ENCODE measurements around the gene UGT1A5. TPM values are rescaled to one million over a fixed set of nuclear protein-coding genes. Genes with fewer than 3 reads are reported as not detected.
"Not testable (repeated sequence)": the region's sequence is repeated elsewhere in the genome, so short reads cannot be mapped to it uniquely, and the experiment has no call there.

The UGT1A5 gene
- total RNA-seq, 1 donor from 2014 or later: not detected

DNA sequence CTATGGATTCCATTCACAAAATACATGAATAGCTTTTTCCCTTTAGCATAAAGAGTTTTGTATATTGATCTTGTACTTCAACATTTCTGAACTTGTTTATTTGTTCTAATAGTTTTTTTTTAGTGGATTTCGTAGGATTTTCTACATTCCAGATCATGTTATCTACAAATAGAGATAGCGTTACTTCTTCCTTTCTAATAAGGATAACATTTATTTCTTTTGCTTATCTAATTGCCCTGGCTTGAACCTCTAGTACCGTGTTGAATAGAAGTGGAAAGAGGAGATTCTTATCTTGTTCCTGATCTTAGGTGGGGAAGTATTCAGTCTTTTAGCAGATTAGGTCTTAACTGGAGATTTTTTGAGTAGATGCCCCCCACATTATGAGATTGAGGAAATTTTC is 10.5 kb upstream of the UGT1A5 start:
- Mint-ChIP-seq H3K27ac (no peak overlapping the region), H3K36me3 (ENCODE audit: low read depth) (peaks cover 1% of the 10 kb centered on the region), H3K27me3 (ENCODE audit: insufficient read depth) (peaks cover 5% of the 10 kb centered on the region), H3K4me3 (no peak overlapping the region), H3K9me3 (no peaks in the 10 kb centered on the region), H3K4me1 (ENCODE audit: low read depth) (no peaks in the 10 kb centered on the region)
- intact Hi-C loops (cut with micrococcal nuclease): no loop called here
- no peak for DNase-seq (ENCODE audit: low spot score)

GRCh38 chr2:233705911-233706506 is 6.7 kb upstream of the UGT1A5 start:
- Mint-ChIP-seq H3K27ac (no peak overlapping the region), H3K4me3 (no peak overlapping the region), H3K4me1 (ENCODE audit: low read depth) (no peaks in the 10 kb centered on the region), H3K9me3 (no peaks in the 10 kb centered on the region), H3K27me3 (ENCODE audit: insufficient read depth) (peaks cover 7% of the 10 kb centered on the region), H3K36me3 (ENCODE audit: low read depth) (no peaks in the 10 kb centered on the region)
- DNase-seq (ENCODE audit: low spot score): no peak
- intact Hi-C loops (cut with micrococcal nuclease): no loop called here

DNA sequence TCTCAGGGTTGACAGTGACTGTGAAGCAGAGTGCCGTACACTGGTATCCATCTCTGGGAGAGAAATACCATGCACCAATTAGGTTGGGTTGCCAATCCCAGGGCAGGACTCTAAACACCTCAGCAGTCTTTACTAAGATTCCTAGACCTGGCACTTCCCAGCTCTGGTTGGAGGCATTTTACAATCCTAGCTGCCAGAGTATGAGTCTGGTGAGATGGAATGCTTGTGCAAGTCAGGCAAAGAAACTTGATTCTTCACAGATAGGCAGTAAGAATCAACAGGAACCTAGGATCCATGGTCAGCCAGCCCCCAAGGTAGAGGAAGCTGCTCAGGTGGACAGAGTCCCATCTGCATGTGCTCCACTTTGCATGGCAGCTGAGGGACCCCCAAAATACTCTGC is 6.0 kb upstream of the UGT1A5 start:
- DNase-seq (ENCODE audit: low spot score): no peak
- no peaks in the 10 kb centered on the region for H3K4me1 Mint-ChIP-seq (ENCODE audit: low read depth)
- H3K27ac Mint-ChIP-seq: no peak overlapping the region
- H3K4me3 Mint-ChIP-seq: no peak overlapping the region
- no peaks in the 10 kb centered on the region for H3K36me3 Mint-ChIP-seq (ENCODE audit: low read depth)
- intact Hi-C loops (cut with micrococcal nuclease): no loop called here
- peaks cover 9% of the 10 kb centered on the region for H3K27me3 Mint-ChIP-seq (ENCODE audit: insufficient read depth)
- H3K9me3 Mint-ChIP-seq: no peaks in the 10 kb centered on the region

- H3K27ac Mint-ChIP-seq: no peak overlapping the region
- H3K27me3 Mint-ChIP-seq (ENCODE audit: insufficient read depth): peaks cover 9% of the 10 kb centered on the region
- no peak for DNase-seq (ENCODE audit: low spot score)
- no peak overlapping the region for H3K4me3 Mint-ChIP-seq
- no peaks in the 10 kb centered on the region for H3K9me3 Mint-ChIP-seq
- H3K36me3 Mint-ChIP-seq (ENCODE audit: low read depth): no peaks in the 10 kb centered on the region
- intact Hi-C loops (cut with micrococcal nuclease): no loop called here
- no peaks in the 10 kb centered on the region for H3K4me1 Mint-ChIP-seq (ENCODE audit: low read depth)
Observed at GRCh38 chr2:233707940-233708644, 4.6 kb upstream of the UGT1A5 start.

- Mint-ChIP-seq H3K9me3 (no peaks in the 10 kb centered on the region), H3K27ac (no peak overlapping the region), H3K4me3 (no peak overlapping the region), H3K36me3 (ENCODE audit: low read depth) (no peaks in the 10 kb centered on the region), H3K4me1 (ENCODE audit: low read depth) (no peaks in the 10 kb centered on the region), H3K27me3 (ENCODE audit: insufficient read depth) (peaks cover 12% of the 10 kb centered on the region)
- DNase-seq (ENCODE audit: low spot score): no peak
- intact Hi-C loops (cut with micrococcal nuclease): no loop called here
Observed at GRCh38 chr2:233708942-233709341, 3.8 kb upstream of the UGT1A5 start.

GRCh38 chr2:233711312-233712008 is 1.2 kb upstream of the UGT1A5 start:
- H3K9me3 Mint-ChIP-seq: no peaks in the 10 kb centered on the region
- H3K4me3 Mint-ChIP-seq: no peak overlapping the region
- no peak overlapping the region for H3K27ac Mint-ChIP-seq
- peaks cover 11% of the 10 kb centered on the region for H3K27me3 Mint-ChIP-seq (ENCODE audit: insufficient read depth)
- DNase-seq (ENCODE audit: low spot score): peak; percentile 40
- no peaks in the 10 kb centered on the region for H3K36me3 Mint-ChIP-seq (ENCODE audit: low read depth)
- intact Hi-C loops (cut with micrococcal nuclease): loop anchor here (2.0 to 5.0 kb wide), 2 partner anchors 307 to 1104 kb away; no protein-coding TSS in a partner anchor
- H3K4me1 Mint-ChIP-seq (ENCODE audit: low read depth): no peaks in the 10 kb centered on the region

DNA sequence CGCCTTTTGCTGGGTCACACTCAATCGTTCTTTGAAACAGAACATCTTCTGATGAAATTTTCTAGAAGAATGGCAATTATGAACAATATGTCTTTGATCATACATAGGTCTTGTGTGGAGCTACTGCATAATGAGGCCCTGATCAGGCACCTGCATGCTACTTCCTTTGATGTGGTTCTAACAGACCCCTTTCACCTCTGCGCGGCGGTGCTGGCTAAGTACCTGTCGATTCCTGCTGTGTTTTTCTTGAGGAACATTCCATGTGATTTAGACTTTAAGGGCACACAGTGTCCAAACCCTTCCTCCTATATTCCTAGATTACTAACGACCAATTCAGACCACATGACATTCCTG is 532 bp downstream of the UGT1A5 start:
- Mint-ChIP-seq H3K9me3 (no peaks in the 10 kb centered on the region), H3K27ac (no peak overlapping the region), H3K4me1 (ENCODE audit: low read depth) (no peaks in the 10 kb centered on the region), H3K4me3 (no peak overlapping the region), H3K36me3 (ENCODE audit: low read depth) (no peaks in the 10 kb centered on the region), H3K27me3 (ENCODE audit: insufficient read depth) (peaks cover 13% of the 10 kb centered on the region)
- no peak for DNase-seq (ENCODE audit: low spot score)
- intact Hi-C loops (cut with micrococcal nuclease): loop anchor here (5.0 kb wide), 1 partner anchor 1106 kb away; no protein-coding TSS in a partner anchor

- Mint-ChIP-seq H3K27me3 (ENCODE audit: insufficient read depth) (peaks cover 16% of the 10 kb centered on the region), H3K9me3 (no peaks in the 10 kb centered on the region), H3K27ac (no peak overlapping the region), H3K4me3 (no peak overlapping the region), H3K4me1 (ENCODE audit: low read depth) (no peaks in the 10 kb centered on the region), H3K36me3 (ENCODE audit: low read depth) (no peaks in the 10 kb centered on the region)
- DNase-seq (ENCODE audit: low spot score): no peak
- intact Hi-C loops (cut with micrococcal nuclease): loop anchor here (5.0 kb wide), 1 partner anchor 1107 kb away; no protein-coding TSS in a partner anchor
Observed at GRCh38 chr2:233714121-233714520, 1.4 kb downstream of the UGT1A5 start.

DNA sequence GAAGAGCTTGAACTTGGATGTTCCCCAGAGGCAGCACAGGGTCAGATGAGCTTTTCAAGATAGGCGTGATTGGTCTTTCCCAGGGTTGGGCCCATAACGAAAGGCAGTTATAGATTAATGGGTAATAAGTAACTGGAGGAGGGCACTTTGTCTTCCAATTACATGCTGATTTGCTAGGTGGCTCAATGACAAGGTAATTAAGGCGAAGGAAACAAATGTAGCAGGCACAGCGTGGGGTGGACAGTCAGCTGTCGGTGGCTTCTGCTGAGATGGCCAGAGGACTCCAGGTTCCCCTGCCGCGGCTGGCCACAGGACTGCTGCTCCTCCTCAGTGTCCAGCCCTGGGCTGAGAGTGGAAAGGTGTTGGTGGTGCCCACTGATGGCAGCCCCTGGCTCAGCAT is 5.8 kb downstream of the UGT1A5 start, which contains the start of gene UGT1A4:
UGT1A4 (plus strand) TSS at position 185 of the 400 bp plus-strand sequence; CDS start at position 270, 85 bp downstream.
- no peak within 1 kb of the TSS for H3K27ac Mint-ChIP-seq
- no peaks in the 10 kb centered on the region for H3K36me3 Mint-ChIP-seq (ENCODE audit: low read depth)
- no peak for DNase-seq (ENCODE audit: low spot score)
- no peaks in the 10 kb centered on the region for H3K4me1 Mint-ChIP-seq (ENCODE audit: low read depth)
- H3K4me3 Mint-ChIP-seq: no peak within 1 kb of the TSS
- H3K9me3 Mint-ChIP-seq: no peaks in the 10 kb centered on the region
- intact Hi-C loops (cut with micrococcal nuclease): no loop called here
- peaks cover 11% of the 10 kb centered on the region for H3K27me3 Mint-ChIP-seq (ENCODE audit: insufficient read depth)

GRCh38 chr2:233728723-233729301 is 16.1 kb downstream of the UGT1A5 start, which contains the start of gene UGT1A3:
UGT1A3 (plus strand) TSS chr2:233729042; CDS start chr2:233729127, 85 bp downstream.
- intact Hi-C loops (cut with micrococcal nuclease): no loop called here
- no peaks in the 10 kb centered on the region for H3K36me3 Mint-ChIP-seq (ENCODE audit: low read depth)
- H3K27me3 Mint-ChIP-seq (ENCODE audit: insufficient read depth): peaks cover 2% of the 10 kb centered on the region
- H3K4me1 Mint-ChIP-seq (ENCODE audit: low read depth): no peaks in the 10 kb centered on the region
- no peak within 1 kb of the TSS for H3K27ac Mint-ChIP-seq
- H3K9me3 Mint-ChIP-seq: no peaks in the 10 kb centered on the region
- H3K4me3 Mint-ChIP-seq: no peak within 1 kb of the TSS
- DNase-seq (ENCODE audit: low spot score): no peak

DNA sequence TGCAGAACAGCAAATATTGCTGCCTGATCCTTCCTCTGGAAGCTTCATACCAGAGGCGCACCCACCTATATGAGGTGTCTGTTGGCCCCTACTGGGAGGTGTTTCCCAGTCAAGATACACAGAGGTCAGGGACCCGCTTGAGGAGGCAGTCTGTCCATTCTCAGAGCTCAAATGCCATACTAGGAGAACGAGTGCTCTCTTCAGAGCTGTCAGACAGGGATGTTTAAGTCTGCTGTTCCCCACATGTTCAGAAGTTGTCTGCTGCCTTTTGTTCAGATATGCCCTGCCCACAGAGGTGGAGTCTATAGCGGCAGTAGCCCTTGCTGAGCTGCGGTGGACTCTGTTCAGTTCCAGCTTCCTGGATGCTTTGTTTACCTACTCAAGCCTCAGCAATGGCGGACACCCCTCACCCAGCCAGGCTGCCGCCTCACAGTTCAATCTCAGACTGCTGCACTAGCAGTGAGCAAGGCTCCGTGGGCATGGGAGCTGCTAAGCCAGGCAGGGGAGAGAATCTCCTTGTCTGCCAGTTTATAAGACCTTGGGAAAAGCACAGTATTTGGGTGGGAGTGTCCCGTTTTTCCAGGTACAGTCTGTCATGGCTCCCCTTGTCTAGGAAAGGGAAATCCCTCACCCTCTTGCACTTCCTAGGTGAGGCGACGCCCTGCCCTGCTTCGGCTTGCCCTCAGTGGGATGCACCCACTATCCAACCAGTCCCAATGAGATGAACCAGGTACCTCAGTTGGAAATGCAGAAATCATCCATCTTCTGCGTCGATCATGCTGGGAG is 24.4 kb downstream of the UGT1A5 start:
- H3K9me3 Mint-ChIP-seq; intact Hi-C loops (cut with micrococcal nuclease); DNase-seq (ENCODE audit: low spot score); H3K4me3 Mint-ChIP-seq; H3K27ac Mint-ChIP-seq; H3K27me3 Mint-ChIP-seq (ENCODE audit: insufficient read depth); H3K4me1 Mint-ChIP-seq (ENCODE audit: low read depth); H3K36me3 Mint-ChIP-seq (ENCODE audit: low read depth): not testable (repeated sequence)

GRCh38 chr2:233740870-233741269 is 28.2 kb downstream of the UGT1A5 start:
- DNase-seq (ENCODE audit: low spot score): no peak
- H3K4me1 Mint-ChIP-seq (ENCODE audit: low read depth): no peaks in the 10 kb centered on the region

More at GRCh38 chr2:233740870-233741269, 28.2 kb downstream of the UGT1A5 start:
- Mint-ChIP-seq H3K36me3 (ENCODE audit: low read depth) (no peaks in the 10 kb centered on the region), H3K9me3 (no peaks in the 10 kb centered on the region), H3K27me3 (ENCODE audit: insufficient read depth) (no peaks in the 10 kb centered on the region), H3K4me3 (no peak overlapping the region), H3K27ac (no peak overlapping the region)
- intact Hi-C loops (cut with micrococcal nuclease): no loop called here
